Thyroid gland (tissue), 4 donors: ENCODE results near the gene RGPD5.
"Not testable (repeated sequence)": the region's sequence is repeated elsewhere in the genome, so short reads cannot be mapped to it uniquely, and the experiment has no call there.

ENCODE experiments used
- POLR2A ChIP-seq, 2 donors: fragments of 450-650 bp; IDR thresholded peaks; one replicate each; pipeline ENCODE4 v1.6.1; 2017; ENCODE audit warnings: antibody characterized with exemption in 2 of 2, mild to moderate bottlenecking in 2 of 2, moderate library complexity in 1 of 2
- TF ChIP-seq, protein P1 (sequence below), 6 experiments: fragments of 200-600 bp in 3 of 6; fragments of 450-650 bp in 3 of 6; sonication (generic) in 3 of 6; IDR thresholded peaks; one replicate each; pipeline ENCODE4 v1.5.1; 2016 to 2019; ENCODE audit warnings: antibody characterized with exemption in 6 of 6, mild to moderate bottlenecking in 2 of 6, inconsistent platforms in 1 of 6, moderate library complexity in 1 of 6

DNA sequence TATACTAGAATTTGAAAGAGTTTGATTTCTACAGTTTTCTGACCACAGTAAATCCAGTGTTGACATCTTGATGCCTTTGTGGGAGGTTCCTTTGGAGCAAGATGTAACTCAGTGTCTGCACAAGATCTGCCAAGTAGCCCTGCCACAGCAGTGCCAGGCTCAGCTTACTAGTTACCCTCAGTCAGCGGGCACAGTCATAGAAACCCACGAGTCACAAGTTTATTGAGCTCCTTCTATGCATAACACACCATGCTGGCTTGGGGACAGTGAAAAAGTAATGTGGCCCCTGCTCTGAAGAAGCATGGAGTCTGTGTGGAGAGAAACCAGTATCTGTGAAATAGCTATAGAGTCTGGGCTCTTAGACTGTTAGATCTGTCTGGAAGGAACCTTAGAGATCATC, 15.0 kb upstream of the RGPD5 start:
- TF ChIP-seq, protein P1, sequence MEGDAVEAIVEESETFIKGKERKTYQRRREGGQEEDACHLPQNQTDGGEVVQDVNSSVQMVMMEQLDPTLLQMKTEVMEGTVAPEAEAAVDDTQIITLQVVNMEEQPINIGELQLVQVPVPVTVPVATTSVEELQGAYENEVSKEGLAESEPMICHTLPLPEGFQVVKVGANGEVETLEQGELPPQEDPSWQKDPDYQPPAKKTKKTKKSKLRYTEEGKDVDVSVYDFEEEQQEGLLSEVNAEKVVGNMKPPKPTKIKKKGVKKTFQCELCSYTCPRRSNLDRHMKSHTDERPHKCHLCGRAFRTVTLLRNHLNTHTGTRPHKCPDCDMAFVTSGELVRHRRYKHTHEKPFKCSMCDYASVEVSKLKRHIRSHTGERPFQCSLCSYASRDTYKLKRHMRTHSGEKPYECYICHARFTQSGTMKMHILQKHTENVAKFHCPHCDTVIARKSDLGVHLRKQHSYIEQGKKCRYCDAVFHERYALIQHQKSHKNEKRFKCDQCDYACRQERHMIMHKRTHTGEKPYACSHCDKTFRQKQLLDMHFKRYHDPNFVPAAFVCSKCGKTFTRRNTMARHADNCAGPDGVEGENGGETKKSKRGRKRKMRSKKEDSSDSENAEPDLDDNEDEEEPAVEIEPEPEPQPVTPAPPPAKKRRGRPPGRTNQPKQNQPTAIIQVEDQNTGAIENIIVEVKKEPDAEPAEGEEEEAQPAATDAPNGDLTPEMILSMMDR (IDR thresholded peaks at IDR 0.05): not testable (repeated sequence)
- not testable (repeated sequence) for TF ChIP-seq POLR2A (IDR thresholded peaks at IDR 0.05)
